Liver (tissue), 9 donors: Measurements from ENCODE around the gene NHS. TPM values are rescaled to one million over a fixed set of nuclear protein-coding genes. Genes with fewer than 3 reads are reported as not detected.

Experiments
- DNase-seq: peaks from one replicate; pipeline ENCODE4 v3.0.0-alpha.2; 2017; ENCODE audit warnings: low spot score
- H3K27ac ChIP-seq, 2 donors: one replicate each; pipeline ENCODE4 v1.7.0; 2013; ENCODE audit warnings: inconsistent platforms in 2 of 2, low read length in 2 of 2, control low read depth in 1 of 2, low read depth in 1 of 2, mild to moderate bottlenecking in 1 of 2
- H3K27me3 ChIP-seq, 4 donors: one replicate each; pipeline versions ENCODE4 v1.6.1 to v1.7.0; 2013; ENCODE audit warnings: low read length in 3 of 4, inconsistent platforms in 1 of 4, mild to moderate bottlenecking in 1 of 4, moderate library complexity in 1 of 4; ENCODE audit not compliant: control insufficient read depth in 4 of 4, insufficient read depth in 4 of 4
- H3K36me3 ChIP-seq, 4 donors: one replicate each; pipeline versions ENCODE4 v1.6.1 to v1.7.0; 2013; ENCODE audit warnings: low read length in 3 of 4, mild to moderate bottlenecking in 3 of 4, low read depth in 1 of 4, moderate library complexity in 1 of 4; ENCODE audit not compliant: control insufficient read depth in 4 of 4, insufficient read depth in 3 of 4
- H3K4me1 ChIP-seq, 4 donors: one replicate each; pipeline versions ENCODE4 v1.6.1 to v1.7.0; 2013; ENCODE audit warnings: low read length in 3 of 4, mild to moderate bottlenecking in 3 of 4, moderate library complexity in 1 of 4; ENCODE audit not compliant: control insufficient read depth in 4 of 4, insufficient read depth in 4 of 4
- H3K4me3 ChIP-seq, 3 donors: one replicate each; pipeline versions ENCODE4 v1.6.1 to v1.7.0; 2013; ENCODE audit warnings: low read length in 3 of 3, control low read depth in 1 of 3, low read depth in 1 of 3, mild to moderate bottlenecking in 1 of 3
- H3K9ac ChIP-seq, 2 donors: one replicate each; pipeline ENCODE4 v1.7.0; 2013; ENCODE audit warnings: low read length in 2 of 2, mild to moderate bottlenecking in 2 of 2, moderate library complexity in 2 of 2, control low read depth in 1 of 2, low read depth in 1 of 2
- H3K9me3 ChIP-seq, 4 donors: one replicate each; pipeline versions ENCODE4 v1.6.1 to v1.7.0; 2013; ENCODE audit warnings: low read length in 3 of 4; ENCODE audit not compliant: control insufficient read depth in 4 of 4
- CTCF ChIP-seq: fragments of 150-350 bp; IDR thresholded peaks from 2 replicates; pipeline ENCODE4 v1.5.1; 2017; ENCODE audit warnings: improper control_type of control experiment, low read depth, low read length; ENCODE audit not compliant: missing input control
- EGR1 ChIP-seq, 2 donors: IDR thresholded peaks; 2 replicates each; pipeline ENCODE4 v1.6.1; 2016 to 2018; ENCODE audit warnings: antibody characterized with exemption in 2 of 2, low read depth in 2 of 2
- FOXA1 ChIP-seq: IDR thresholded peaks from 2 replicates; pipeline ENCODE4 v1.6.1; 2016; ENCODE audit warnings: antibody characterized with exemption
- FOXA2 ChIP-seq: IDR thresholded peaks from 2 replicates; pipeline ENCODE4 v1.6.1; 2016; ENCODE audit warnings: antibody characterized with exemption
- GABPA ChIP-seq, 2 donors: IDR thresholded peaks in 1 of 2; conservative IDR thresholded peaks in 1 of 2; 2 replicates each; pipeline ENCODE4 v1.6.1; 2016; ENCODE audit warnings: antibody characterized with exemption in 2 of 2, mild to moderate bottlenecking in 1 of 2, moderate library complexity in 1 of 2
- HNF4A ChIP-seq, 2 donors: conservative IDR thresholded peaks; 2 replicates each; pipeline ENCODE4 v1.6.1; 2016; ENCODE audit warnings: antibody characterized with exemption in 2 of 2, mild to moderate bottlenecking in 2 of 2
- HNF4G ChIP-seq: IDR thresholded peaks from 2 replicates; pipeline ENCODE4 v1.6.1; 2016; ENCODE audit warnings: antibody characterized with exemption
- MAX ChIP-seq: IDR thresholded peaks from 2 replicates; pipeline ENCODE4 v1.6.1; 2016; ENCODE audit warnings: antibody characterized with exemption
- NR2F2 ChIP-seq: IDR thresholded peaks from 2 replicates; pipeline ENCODE4 v1.6.1; 2016; ENCODE audit warnings: antibody characterized with exemption
- RAD21 ChIP-seq, 2 donors: IDR thresholded peaks; 2 replicates each; pipeline ENCODE4 v1.6.1; 2016; ENCODE audit warnings: antibody characterized with exemption in 2 of 2, mild to moderate bottlenecking in 2 of 2
- REST ChIP-seq: IDR thresholded peaks from 2 replicates; pipeline ENCODE4 v1.6.1; 2016; ENCODE audit warnings: antibody characterized with exemption, mild to moderate bottlenecking
- RXRA ChIP-seq, 2 donors: IDR thresholded peaks; 2 replicates each; pipeline ENCODE4 v1.6.1; 2017 to 2018; ENCODE audit warnings: antibody characterized with exemption in 2 of 2, mild to moderate bottlenecking in 1 of 2
- SP1 ChIP-seq: IDR thresholded peaks from 2 replicates; pipeline ENCODE4 v1.6.1; 2018; ENCODE audit warnings: antibody characterized with exemption, mild to moderate bottlenecking
- TAF1 ChIP-seq: conservative IDR thresholded peaks from 2 replicates; pipeline ENCODE4 v1.6.1; 2016; ENCODE audit warnings: antibody characterized with exemption, mild to moderate bottlenecking
- YY1 ChIP-seq: IDR thresholded peaks from 2 replicates; pipeline ENCODE4 v1.6.1; 2016; ENCODE audit warnings: antibody characterized with exemption, mild to moderate bottlenecking
- ZBTB33 ChIP-seq: IDR thresholded peaks from 2 replicates; pipeline ENCODE4 v1.6.1; 2016; ENCODE audit warnings: antibody characterized with exemption
- WGBS: extraction: QIAGEN DNeasy Blood & Tissue Kit; methylation state at CpG from one replicate; pipeline ENCODE4 v1.1.7; 2013; 5-methylcytosine and 5-hydroxymethylcytosine counted together
- polyA plus RNA-seq, 2 donors: library from polyadenylated mRNA; stranded (reverse) in 1 of 2; unstranded in 1 of 2; fragments of 200-250 nt in 1 of 2; fragments of >200 nt in 1 of 2; fragmentation: Nextera tagmentation in 1 of 2; extraction: Ambion mirVana in 1 of 2; gene quantifications; one replicate each; pipeline versions ENCODE4 v1.2.1 to v1.2.3, GENCODE V29; 2013 to 2015
- total RNA-seq, 2 donors: library from RNA; depleted of rRNA; stranded (reverse); fragments of >200 nt; gene quantifications; one replicate each; pipeline ENCODE4 v1.2.3, GENCODE V29; 2014
- donor health status: healthy.
- donor health status: healthy.
- donor health status: healthy.
- donor health status: healthy.
- donor health status: healthy.

Gene NHS
- total and polyA plus RNA-seq, 4 donors, result 0.03 to 0.17 (median 0.10) TPM

- Histone ChIP-seq H3K27ac (no peak overlapping the region), H3K4me1 (no peaks in the 10 kb centered on the region), H3K36me3 (no peaks in the 10 kb centered on the region), H3K9ac (no peak overlapping the region), H3K27me3 (no peaks in the 10 kb centered on the region), H3K4me3 (no peak overlapping the region), H3K9me3 (no peaks in the 10 kb centered on the region)
- DNase-seq, result no peak
- no peak for TF ChIP-seq NR2F2
- TF ChIP-seq EGR1 (IDR thresholded peaks at IDR 0.05; ENCODE audit: low read depth in 2 of 2), result no peak
- TF ChIP-seq FOXA2, result no peak
- TF ChIP-seq FOXA1, result no peak
- no peak for TF ChIP-seq RXRA (IDR thresholded peaks at IDR 0.05)
- no peak for TF ChIP-seq HNF4A (conservative IDR thresholded peaks at IDR 0.05)
- no peak for TF ChIP-seq YY1
- TF ChIP-seq TAF1, result no peak
- no peak for TF ChIP-seq MAX
- TF ChIP-seq ZBTB33, result no peak
- TF ChIP-seq REST, result no peak
- WGBS, result 93% methylated on average over 6 of the region's 6 CpGs
These were observed 95.1 kb downstream of the NHS start for GRCh38 chrX:17470136-17470535.

- no peak overlapping the region for H3K9ac ChIP-seq
- TF ChIP-seq RXRA (IDR thresholded peaks at IDR 0.05) (no peak), FOXA2 (no peak), FOXA1 (no peak), CTCF (no peak), TAF1 (no peak), RAD21 (IDR thresholded peaks at IDR 0.05) (no peak), HNF4A (conservative IDR thresholded peaks at IDR 0.05) (no peak), ZBTB33 (no peak), EGR1 (IDR thresholded peaks at IDR 0.05; ENCODE audit: low read depth in 2 of 2) (no peak), HNF4G (no peak), SP1 (no peak), MAX (no peak), NR2F2 (no peak), GABPA (IDR thresholded peaks at IDR 0.05 in 1 of 2, conservative IDR thresholded peaks at IDR 0.05 in 1 of 2) (no peak), REST (no peak)
These were observed 96.1 kb downstream of the NHS start for GRCh38 chrX:17471121-17471520.

More at GRCh38 chrX:17471121-17471520, 96.1 kb downstream of the NHS start:
- Histone ChIP-seq H3K4me3 (no peak overlapping the region), H3K9me3 (no peaks in the 10 kb centered on the region), H3K27ac (no peak overlapping the region), H3K36me3 (no peaks in the 10 kb centered on the region), H3K4me1 (no peaks in the 10 kb centered on the region), H3K27me3 (no peaks in the 10 kb centered on the region)
- DNase-seq, result no peak
- 69% methylated on average over 2 of the region's 2 CpGs for WGBS
